Suprapubic skin (tissue), 4 donors: ENCODE data around the gene LGI2. TPM values are rescaled to one million over a fixed set of nuclear protein-coding genes. Genes with fewer than 3 reads are reported as not detected.

Experiments used
- DNase-seq, 2 donors: peaks; one replicate each; pipeline ENCODE4 v3.0.0-alpha.2; 2019; ENCODE audit warnings: low spot score in 2 of 2
- H3K27ac ChIP-seq: fragments of 200-600 bp; sonication (generic); one replicate; pipeline ENCODE4 v1.5.1; 2019
- H3K27me3 ChIP-seq: fragments of 200-600 bp; sonication (generic); one replicate; pipeline ENCODE4 v1.5.1; 2019
- H3K36me3 ChIP-seq: fragments of 200-600 bp; sonication (generic); one replicate; pipeline ENCODE4 v1.5.1; 2019
- H3K4me1 ChIP-seq: fragments of 200-600 bp; sonication (generic); one replicate; pipeline ENCODE4 v1.5.1; 2019
- H3K4me3 ChIP-seq: fragments of 200-600 bp; sonication (generic); one replicate; pipeline ENCODE4 v1.5.1; 2019; ENCODE audit warnings: mild to moderate bottlenecking
- H3K9me3 ChIP-seq: fragments of 200-600 bp; sonication (generic); one replicate; pipeline ENCODE4 v1.5.1; 2019
- EP300 ChIP-seq: sonication (generic); formaldehyde crosslinking; IDR thresholded peaks from one replicate; pipeline ENCODE4 v1.6.1; 2017; ENCODE audit warnings: antibody characterized with exemption
- POLR2A ChIP-seq, 2 donors: fragments of 450-650 bp; IDR thresholded peaks; one replicate each; pipeline ENCODE4 v1.6.1; 2017; ENCODE audit warnings: antibody characterized with exemption in 2 of 2, mild to moderate bottlenecking in 2 of 2, moderate library complexity in 2 of 2
- POLR2AphosphoS5 ChIP-seq, 3 donors: sonication (generic); formaldehyde crosslinking; IDR thresholded peaks; one replicate each; pipeline ENCODE4 v1.6.1; 2017; ENCODE audit warnings: antibody characterized with exemption in 3 of 3
- WGBS: methylation state at CpG from one replicate; pipeline ENCODE4 v1.1.5; 2018; 5-methylcytosine and 5-hydroxymethylcytosine counted together
- total RNA-seq, 4 donors: library from RNA; depleted of rRNA; stranded (reverse); fragments of >200 nt; gene quantifications; one replicate each; pipeline ENCODE4 v1.1.0, GENCODE V29; 2016
- TF ChIP-seq, protein P1 (sequence below), 2 donors: fragments of 200-600 bp in 1 of 2; fragments of 450-650 bp in 1 of 2; sonication (generic) in 1 of 2; IDR thresholded peaks; one replicate each; pipeline ENCODE4 v1.5.1; 2016 to 2019; ENCODE audit warnings: antibody characterized with exemption in 2 of 2, mild to moderate bottlenecking in 1 of 2, moderate library complexity in 1 of 2

LGI2 gene
- total RNA-seq, 4 donors from 2014 or later = 0.26 to 0.72 (median 0.50) TPM

- Histone ChIP-seq H3K27ac (no peak overlapping the region), H3K9me3 (no peaks in the 10 kb centered on the region), H3K4me3 (no peak overlapping the region), H3K4me1 (no peaks in the 10 kb centered on the region), H3K36me3 (no peaks in the 10 kb centered on the region), H3K27me3 (no peaks in the 10 kb centered on the region)
- DNase-seq = no peak
- WGBS = 34% methylated on average over 8 of the region's 8 CpGs
- TF ChIP-seq POLR2A (IDR thresholded peaks at IDR 0.05) = no peak
- TF ChIP-seq, protein P1, sequence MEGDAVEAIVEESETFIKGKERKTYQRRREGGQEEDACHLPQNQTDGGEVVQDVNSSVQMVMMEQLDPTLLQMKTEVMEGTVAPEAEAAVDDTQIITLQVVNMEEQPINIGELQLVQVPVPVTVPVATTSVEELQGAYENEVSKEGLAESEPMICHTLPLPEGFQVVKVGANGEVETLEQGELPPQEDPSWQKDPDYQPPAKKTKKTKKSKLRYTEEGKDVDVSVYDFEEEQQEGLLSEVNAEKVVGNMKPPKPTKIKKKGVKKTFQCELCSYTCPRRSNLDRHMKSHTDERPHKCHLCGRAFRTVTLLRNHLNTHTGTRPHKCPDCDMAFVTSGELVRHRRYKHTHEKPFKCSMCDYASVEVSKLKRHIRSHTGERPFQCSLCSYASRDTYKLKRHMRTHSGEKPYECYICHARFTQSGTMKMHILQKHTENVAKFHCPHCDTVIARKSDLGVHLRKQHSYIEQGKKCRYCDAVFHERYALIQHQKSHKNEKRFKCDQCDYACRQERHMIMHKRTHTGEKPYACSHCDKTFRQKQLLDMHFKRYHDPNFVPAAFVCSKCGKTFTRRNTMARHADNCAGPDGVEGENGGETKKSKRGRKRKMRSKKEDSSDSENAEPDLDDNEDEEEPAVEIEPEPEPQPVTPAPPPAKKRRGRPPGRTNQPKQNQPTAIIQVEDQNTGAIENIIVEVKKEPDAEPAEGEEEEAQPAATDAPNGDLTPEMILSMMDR (IDR thresholded peaks at IDR 0.05) = no peak
- no peak for TF ChIP-seq POLR2AphosphoS5 (IDR thresholded peaks at IDR 0.05)
- TF ChIP-seq EP300 = no peak
Measured at GRCh38 chr4:24999392-25000089, 31.2 kb downstream of the LGI2 start.

DNA sequence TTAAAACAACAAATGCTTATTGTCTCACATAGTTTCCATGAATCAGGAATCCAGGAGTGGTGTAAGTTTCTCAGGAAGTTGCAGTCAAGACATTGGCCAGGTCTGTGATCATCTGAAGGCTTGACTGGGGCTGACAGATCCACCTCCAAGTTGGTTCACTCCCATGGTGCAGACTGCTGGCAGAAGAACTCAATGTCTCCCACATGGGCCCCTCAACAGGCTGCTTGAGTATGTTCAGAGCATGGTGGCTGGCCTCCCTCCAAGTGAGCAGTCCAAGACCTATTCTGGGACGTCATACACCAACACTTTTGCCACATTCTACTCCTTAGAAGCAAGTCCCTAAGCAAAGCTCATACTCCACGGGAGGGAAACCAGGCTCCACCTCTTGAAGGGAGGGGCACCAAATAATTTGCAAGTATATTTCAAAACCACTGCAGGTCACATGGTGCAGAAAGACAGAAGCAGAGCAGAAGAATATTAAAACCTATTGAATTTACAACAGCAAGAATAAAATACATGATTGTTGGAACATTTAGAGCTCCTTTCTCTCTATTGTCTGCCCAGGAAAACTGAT lies 35.3 kb downstream of the LGI2 start:
- no peak overlapping the region for H3K27ac ChIP-seq
- H3K27me3 ChIP-seq = no peaks in the 10 kb centered on the region
- H3K9me3 ChIP-seq = no peaks in the 10 kb centered on the region
- WGBS = 51% methylated on average over 2 of the region's 2 CpGs
- TF ChIP-seq, protein P1 (IDR thresholded peaks at IDR 0.05) = no peak
- TF ChIP-seq EP300 (no peak), POLR2AphosphoS5 (IDR thresholded peaks at IDR 0.05) (no peak), POLR2A (IDR thresholded peaks at IDR 0.05) (no peak)
- no peaks in the 10 kb centered on the region for H3K4me1 ChIP-seq
- H3K36me3 ChIP-seq = no peaks in the 10 kb centered on the region
- no peak overlapping the region for H3K4me3 ChIP-seq
- DNase-seq = no peak

- no peaks in the 10 kb centered on the region for H3K36me3 ChIP-seq
- H3K27ac ChIP-seq = no peak overlapping the region
- H3K4me1 ChIP-seq = no peaks in the 10 kb centered on the region
- no peak for DNase-seq
- TF ChIP-seq POLR2AphosphoS5 (IDR thresholded peaks at IDR 0.05) (no peak), POLR2A (IDR thresholded peaks at IDR 0.05) (no peak), EP300 (no peak)
- TF ChIP-seq, protein P1 (IDR thresholded peaks at IDR 0.05) = no peak
- H3K27me3 ChIP-seq = no peaks in the 10 kb centered on the region
- H3K4me3 ChIP-seq = no peak overlapping the region
- H3K9me3 ChIP-seq = no peaks in the 10 kb centered on the region
- WGBS = 45% methylated on average over 5 of the region's 5 CpGs
Measured at GRCh38 chr4:24993551-24994080, 37.1 kb downstream of the LGI2 start.

GRCh38 chr4:24992968-24993367 lies 37.8 kb downstream of the LGI2 start:
- no peaks in the 10 kb centered on the region for H3K27me3 ChIP-seq
- no peaks in the 10 kb centered on the region for H3K9me3 ChIP-seq
- 95% methylated on average over 1 of the region's 1 CpG for WGBS
- no peak for DNase-seq
- H3K27ac ChIP-seq = no peak overlapping the region
- no peaks in the 10 kb centered on the region for H3K36me3 ChIP-seq
- no peak overlapping the region for H3K4me3 ChIP-seq
- no peaks in the 10 kb centered on the region for H3K4me1 ChIP-seq
- TF ChIP-seq, protein P1 (IDR thresholded peaks at IDR 0.05) = no peak
- TF ChIP-seq POLR2A (IDR thresholded peaks at IDR 0.05) (no peak), EP300 (no peak), POLR2AphosphoS5 (IDR thresholded peaks at IDR 0.05) (no peak)

DNA sequence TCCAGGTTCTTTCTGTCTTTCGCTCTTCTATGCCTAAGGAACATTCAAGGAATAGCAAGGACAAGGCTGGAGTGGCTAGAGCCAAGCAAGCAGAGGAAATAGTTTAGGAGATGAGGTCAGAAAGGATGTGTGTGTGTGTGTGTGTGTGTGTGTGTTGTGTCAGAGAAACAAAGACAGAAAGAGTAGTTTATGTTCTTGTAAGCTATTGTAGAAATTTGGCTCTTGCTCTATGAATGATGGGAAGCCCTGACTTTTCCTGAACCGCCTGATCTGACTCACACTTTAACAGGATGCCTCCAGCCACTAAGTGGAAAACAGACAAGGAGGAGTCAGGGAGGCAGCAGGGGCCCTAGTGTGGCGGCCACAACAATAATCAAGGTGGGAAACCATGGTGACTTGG lies 39.7 kb downstream of the LGI2 start:
- no peak for DNase-seq
- no peaks in the 10 kb centered on the region for H3K4me1 ChIP-seq
- no peak overlapping the region for H3K27ac ChIP-seq

More for the DNA sequence above, 39.7 kb downstream of the LGI2 start:
- Histone ChIP-seq H3K27me3 (no peaks in the 10 kb centered on the region), H3K9me3 (no peaks in the 10 kb centered on the region), H3K36me3 (no peaks in the 10 kb centered on the region), H3K4me3 (no peak overlapping the region)
- TF ChIP-seq, protein P1 (IDR thresholded peaks at IDR 0.05) = no peak
- TF ChIP-seq POLR2A (IDR thresholded peaks at IDR 0.05) (no peak), EP300 (no peak), POLR2AphosphoS5 (IDR thresholded peaks at IDR 0.05) (no peak)
- WGBS = 80% methylated on average over 3 of the region's 3 CpGs
